B cell (primary cell): ENCODE measurements around the gene PAGE3. TPM values are rescaled to one million over a fixed set of nuclear protein-coding genes. Genes with fewer than 3 reads are reported as not detected.

Experiments
- ATAC-seq: fragments of 200-7000 bp; cut with Tn5 transposase; one replicate; pipeline ENCODE4 v1.10.0; 2021; ENCODE audit warnings: low read depth, mild to moderate bottlenecking, moderate number of reproducible peaks, moderate library complexity
- CTCF ChIA-PET: fragments of 350-600 bp; sonication (Branson Sonifier 250); formaldehyde crosslinking; loops from one replicate; lab custom pipeline; 2021; ENCODE audit warnings: antibody characterized with exemption, inconsistent platforms; lab: Charles Lee
- POLR2A ChIA-PET: fragments of 350-600 bp; sonication (Branson Sonifier 250); formaldehyde crosslinking; loops from one replicate; lab custom pipeline; 2021; ENCODE audit warnings: antibody characterized with exemption; lab: Charles Lee
- DNase-seq: peaks from one replicate; pipeline ENCODE4 v3.0.0; 2013
- H2AFZ ChIP-seq: 2 replicates; pipeline ENCODE4 v1.6.1; 2012; ENCODE audit warnings: mild to moderate bottlenecking, low read depth, low read length; ENCODE audit not compliant: insufficient read depth, poor library complexity, severe bottlenecking
- H3K27ac ChIP-seq, 2 donors: 1 replicate in 1 of 2; 2 replicates in 1 of 2; pipeline ENCODE4 v1.5.1; 2012 to 2013; ENCODE audit warnings: low read length in 2 of 2, mild to moderate bottlenecking in 2 of 2, moderate library complexity in 1 of 2
- H3K27me3 ChIP-seq, 4 experiments: fragments of 200-600 bp in 1 of 4; sonication (generic) in 1 of 4; replicated peaks in 1 of 4; 1 replicate in 2 of 4; 2 replicates in 2 of 4; pipeline versions ENCODE4 v1.6.1 to v1.7.0; 2013 to 2016; ENCODE audit warnings: low read length in 3 of 4, mild to moderate bottlenecking in 2 of 4, mixed read lengths in 1 of 4, moderate library complexity in 1 of 4; ENCODE audit not compliant: insufficient read depth in 4 of 4, control insufficient read depth in 3 of 4; ENCODE audit errors: control extremely low read depth in 1 of 4
- H3K36me3 ChIP-seq, 2 experiments: replicated peaks in 1 of 2; 1 replicate in 1 of 2; 2 replicates in 1 of 2; pipeline versions ENCODE4 v1.6.1 to v1.7.1; 2013; ENCODE audit warnings: low read length in 1 of 2; ENCODE audit not compliant: insufficient read depth in 2 of 2, control insufficient read depth in 1 of 2; ENCODE audit errors: control extremely low read depth in 1 of 2, extremely low read depth in 1 of 2
- H3K4me1 ChIP-seq, 2 donors: fragments of 200-600 bp in 1 of 2; sonication (generic) in 1 of 2; 1 replicate in 1 of 2; 2 replicates in 1 of 2; pipeline versions ENCODE4 v1.5.1 to v1.6.1; 2013 to 2017; ENCODE audit warnings: low read length in 2 of 2; ENCODE audit not compliant: control insufficient read depth in 2 of 2, insufficient read depth in 2 of 2
- H3K4me2 ChIP-seq: replicated peaks from 2 replicates; pipeline ENCODE3; 2012; ENCODE audit warnings: mild to moderate bottlenecking, low read depth, low read length; ENCODE audit not compliant: poor library complexity, severe bottlenecking
- H3K4me3 ChIP-seq, 5 experiments: fragments of 200-600 bp in 1 of 5; sonication (generic) in 1 of 5; 1 replicate in 3 of 5; 2 replicates in 2 of 5; pipeline versions ENCODE4 v1.5.1 to v1.7.0; 2011 to 2016; ENCODE audit warnings: low read length in 4 of 5, mild to moderate bottlenecking in 4 of 5, low read depth in 2 of 5, control low read depth in 1 of 5, moderate library complexity in 1 of 5; ENCODE audit not compliant: insufficient read depth in 1 of 5; ENCODE audit errors: control extremely low read depth in 1 of 5, extremely low read depth in 1 of 5
- H3K79me2 ChIP-seq: fragments of 200-600 bp; sonication (generic); one replicate; pipeline ENCODE4 v1.6.0; 2016; ENCODE audit warnings: low read length; ENCODE audit not compliant: control insufficient read depth, insufficient read depth
- H3K9ac ChIP-seq: fragments of 200-600 bp; sonication (generic); 2 replicates; pipeline ENCODE4 v1.6.1; 2017; ENCODE audit warnings: mild to moderate bottlenecking, low read length, moderate library complexity
- H3K9me3 ChIP-seq, 3 donors: one replicate each; pipeline versions ENCODE4 v1.6.1 to v1.7.1; 2013; ENCODE audit warnings: low read length in 2 of 3; ENCODE audit not compliant: control insufficient read depth in 2 of 3, insufficient read depth in 1 of 3; ENCODE audit errors: control extremely low read depth in 1 of 3
- H4K20me1 ChIP-seq: 2 replicates; pipeline ENCODE4 v1.6.0; 2012; ENCODE audit warnings: mild to moderate bottlenecking, low read length; ENCODE audit not compliant: insufficient read depth, control insufficient read depth, poor library complexity, severe bottlenecking
- H3K27ac Mint-ChIP-seq: one replicate; pipeline ENCODE4 v1.8.0; 2021; ENCODE audit warnings: mixed read lengths
- H3K27me3 Mint-ChIP-seq: one replicate; pipeline ENCODE4 v1.8.0; 2021; ENCODE audit warnings: mixed read lengths
- H3K4me1 Mint-ChIP-seq: one replicate; pipeline ENCODE4 v1.8.0; 2021; ENCODE audit warnings: mixed read lengths
- H3K4me3 Mint-ChIP-seq: one replicate; pipeline ENCODE4 v1.8.0; 2021; ENCODE audit warnings: mixed read lengths
- H3K9me3 Mint-ChIP-seq: one replicate; pipeline ENCODE4 v1.8.0; 2022; ENCODE audit warnings: mixed read lengths; ENCODE audit not compliant: insufficient read depth
- CTCF ChIP-seq: fragments of 200-600 bp; IDR thresholded peaks from one replicate; pipeline ENCODE4 v1.8.0; 2022; ENCODE audit warnings: antibody characterized with exemption, mild to moderate bottlenecking
- EZH2 ChIP-seq: IDR thresholded peaks from 2 replicates; pipeline ENCODE4 v1.6.1; 2012; ENCODE audit warnings: borderline replicate concordance, low read depth, mild to moderate bottlenecking, moderate library complexity, low read length; ENCODE audit not compliant: insufficient read depth, poor library complexity, severe bottlenecking
- WGBS: methylation state at CpG from one replicate; pipeline ENCODE4 v1.1.5; 2013; ENCODE audit warnings: missing lambda C conversion rate; ENCODE audit not compliant: insufficient coverage; 5-methylcytosine and 5-hydroxymethylcytosine counted together
- intact Hi-C: fragments of 100-400 bp; cut with micrococcal nuclease; formaldehyde crosslinking; loops from one replicate; pipeline ENCODE4 v1.10.0; 2022
- polyA plus RNA-seq: library from polyadenylated mRNA; depleted of rRNA; stranded (reverse); fragments of >200 nt; gene quantifications from 2 replicates; pipeline ENCODE4 v1.2.3, GENCODE V29; 2012
- total RNA-seq, 2 donors: library from RNA; stranded (reverse); fragments of 120-200 nt in 1 of 2; gene quantifications; 1 replicate in 1 of 2; 2 replicates in 1 of 2; pipeline versions ENCODE4 v1.2.3 to v1.2.4, GENCODE V29; 2013 to 2022

The PAGE3 gene
- total and polyA plus RNA-seq, 2 donors (not counting 1 experiment from before 2014, with no cell fraction given) = not detected

DNA sequence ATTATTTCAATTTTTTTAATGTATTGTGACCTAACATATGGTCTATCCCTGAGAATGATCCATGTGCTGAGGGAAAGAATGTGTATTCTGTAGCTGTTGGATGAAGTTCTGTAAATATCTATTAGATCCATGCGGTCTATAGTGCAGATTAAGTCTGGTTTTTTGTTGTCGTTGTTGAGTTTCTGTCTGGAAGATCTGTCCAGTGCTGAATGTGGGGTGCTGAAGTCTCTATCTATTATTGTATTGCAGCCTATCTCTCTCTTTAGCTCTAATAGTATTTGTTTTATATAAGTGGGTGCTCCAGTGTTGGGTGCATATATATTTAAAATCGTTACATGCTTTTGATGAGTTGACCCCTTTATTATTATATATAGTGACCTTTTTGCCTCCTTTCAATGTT lies 26.2 kb upstream of the PAGE3 start:
- no peak overlapping the region for H3K4me3 ChIP-seq
- Mint-ChIP-seq H3K27ac (no peak overlapping the region), H3K27me3 (no peaks in the 10 kb centered on the region), H3K4me3 (no peak overlapping the region), H3K4me1 (no peaks in the 10 kb centered on the region), H3K9me3 (no peaks in the 10 kb centered on the region)
- no peaks in the 10 kb centered on the region for H3K27me3 ChIP-seq
- no peak overlapping the region for H3K4me2 ChIP-seq
- DNase-seq (no peak), ATAC-seq (no peak)
- no peak overlapping the region for H2AFZ ChIP-seq
- no peak overlapping the region for H3K27ac ChIP-seq
- H3K79me2 ChIP-seq = no peaks in the 10 kb centered on the region
- POLR2A ChIA-PET = no interaction called here
- WGBS = no CpG with 5 or more reads among the region's 3 CpGs
- no peaks in the 10 kb centered on the region for H4K20me1 ChIP-seq
- TF ChIP-seq CTCF (no peak), EZH2 (no peak)
- intact Hi-C loops = no loop called here
- no peaks in the 10 kb centered on the region for H3K4me1 ChIP-seq
- H3K9ac ChIP-seq = no peak overlapping the region
- no peaks in the 10 kb centered on the region for H3K9me3 ChIP-seq
- no peaks in the 10 kb centered on the region for H3K36me3 ChIP-seq
- CTCF ChIA-PET = no interaction called here

DNA sequence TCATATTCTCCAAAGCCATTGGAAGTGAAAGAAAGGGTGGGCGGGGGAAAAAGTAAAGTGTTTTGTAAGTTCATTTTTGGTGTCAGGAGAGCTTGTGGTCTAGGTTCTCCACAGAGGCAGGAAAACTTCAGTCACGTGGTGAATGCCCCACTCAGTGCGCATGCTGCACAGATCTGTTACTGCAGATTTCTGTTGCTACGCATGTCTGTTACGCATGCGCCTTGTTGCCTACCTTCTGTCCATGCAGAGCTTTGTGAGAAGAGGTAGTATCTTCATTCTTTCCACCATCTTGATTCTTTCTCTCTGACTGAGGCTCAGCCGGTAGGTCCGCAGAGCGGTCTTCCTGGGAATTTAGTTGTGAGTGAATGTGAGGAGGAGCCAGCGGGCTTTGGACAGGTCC lies 15.1 kb upstream of the PAGE3 start:
- H3K36me3 ChIP-seq = no peaks in the 10 kb centered on the region
- TF ChIP-seq EZH2 = no peak
- TF ChIP-seq CTCF = no peak
- intact Hi-C loops = no loop called here
- ChIA-PET POLR2A (no interaction called here), CTCF (no interaction called here)
- H3K9ac ChIP-seq = no peak overlapping the region
- H3K4me3 ChIP-seq = no peak overlapping the region
- no peaks in the 10 kb centered on the region for H3K9me3 ChIP-seq
- no peaks in the 10 kb centered on the region for H3K27me3 ChIP-seq
- H3K4me1 Mint-ChIP-seq = no peaks in the 10 kb centered on the region
- no peak overlapping the region for H3K27ac ChIP-seq
- H4K20me1 ChIP-seq = no peaks in the 10 kb centered on the region
- DNase-seq (no peak), ATAC-seq (no peak)
- no peaks in the 10 kb centered on the region for H3K79me2 ChIP-seq
- H3K4me2 ChIP-seq = no peak overlapping the region
- no peak overlapping the region for H3K27ac Mint-ChIP-seq
- no peaks in the 10 kb centered on the region for H3K9me3 Mint-ChIP-seq
- 71% methylated on average over 2 of the region's 10 CpGs for WGBS
- H3K4me3 Mint-ChIP-seq = no peak overlapping the region
- H2AFZ ChIP-seq = no peak overlapping the region
- H3K4me1 ChIP-seq = no peaks in the 10 kb centered on the region
- no peaks in the 10 kb centered on the region for H3K27me3 Mint-ChIP-seq
